Trophoblast cell (in vitro differentiated cells and primary cell): Measurements from ENCODE around the gene GPR55.

Source experiments
- DNase-seq, 2 donors: peaks; one replicate each; pipeline ENCODE4 v3.0.0-alpha.2; 2016
- H2AFZ ChIP-seq: 2 replicates; pipeline ENCODE4 v1.6.1; 2013; ENCODE audit warnings: low read length, moderate library complexity, mild to moderate bottlenecking; ENCODE audit not compliant: insufficient read depth, poor library complexity
- H2AK5ac ChIP-seq: 2 replicates; pipeline ENCODE4 v1.6.1; 2013; ENCODE audit warnings: mild to moderate bottlenecking, low read length
- H2BK120ac ChIP-seq: 2 replicates; pipeline ENCODE4 v1.6.1; 2013; ENCODE audit warnings: low read length, mild to moderate bottlenecking, moderate library complexity; ENCODE audit not compliant: insufficient read depth, poor library complexity
- H2BK12ac ChIP-seq: 2 replicates; pipeline ENCODE4 v1.6.1; 2013; ENCODE audit warnings: mild to moderate bottlenecking, low read length, moderate library complexity
- H2BK5ac ChIP-seq: 2 replicates; pipeline ENCODE4 v1.6.1; 2013; ENCODE audit warnings: low read length, low read depth, moderate library complexity, mild to moderate bottlenecking; ENCODE audit not compliant: poor library complexity
- H3K14ac ChIP-seq: 2 replicates; pipeline ENCODE4 v1.6.1; 2013; ENCODE audit warnings: mild to moderate bottlenecking, low read length
- H3K18ac ChIP-seq: 2 replicates; pipeline ENCODE4 v1.6.1; 2013; ENCODE audit warnings: mild to moderate bottlenecking, low read length
- H3K23ac ChIP-seq: 2 replicates; pipeline ENCODE4 v1.6.1; 2013; ENCODE audit warnings: low read length
- H3K27ac ChIP-seq: 2 replicates; pipeline ENCODE4 v1.5.1; 2013; ENCODE audit warnings: low read depth, mild to moderate bottlenecking, inconsistent platforms, low read length, moderate library complexity
- H3K27me3 ChIP-seq: 2 replicates; pipeline ENCODE4 v1.6.1; 2013; ENCODE audit warnings: inconsistent platforms, mild to moderate bottlenecking, low read length, moderate library complexity; ENCODE audit not compliant: insufficient read depth
- H3K36me3 ChIP-seq, 2 experiments: 1 replicate in 1 of 2; 2 replicates in 1 of 2; pipeline ENCODE4 v1.6.1; 2013; ENCODE audit warnings: low read length in 2 of 2, mild to moderate bottlenecking in 2 of 2, moderate library complexity in 1 of 2; ENCODE audit not compliant: insufficient read depth in 2 of 2, control insufficient read depth in 1 of 2
- H3K4ac ChIP-seq: 2 replicates; pipeline ENCODE4 v1.6.1; 2013; ENCODE audit warnings: low read depth, mild to moderate bottlenecking, low read length, moderate library complexity
- H3K4me1 ChIP-seq, 2 experiments: 1 replicate in 1 of 2; 2 replicates in 1 of 2; pipeline ENCODE4 v1.6.1; 2013; ENCODE audit warnings: low read length in 2 of 2, mild to moderate bottlenecking in 2 of 2, moderate library complexity in 1 of 2; ENCODE audit not compliant: insufficient read depth in 2 of 2, control insufficient read depth in 1 of 2
- H3K4me2 ChIP-seq: 2 replicates; pipeline ENCODE4 v1.6.1; 2013; ENCODE audit warnings: inconsistent platforms, mild to moderate bottlenecking, low read length, moderate library complexity
- H3K4me3 ChIP-seq: 2 replicates; pipeline ENCODE4 v1.5.1; 2013; ENCODE audit warnings: mild to moderate bottlenecking, low read depth, low read length, inconsistent platforms
- H3K79me1 ChIP-seq: one replicate; pipeline ENCODE4 v1.6.1; 2013; ENCODE audit warnings: low read length
- H3K79me2 ChIP-seq: 2 replicates; pipeline ENCODE4 v1.6.1; 2013; ENCODE audit warnings: low read length, mild to moderate bottlenecking; ENCODE audit not compliant: control insufficient read depth, insufficient read depth, poor library complexity
- H3K9ac ChIP-seq: 2 replicates; pipeline ENCODE4 v1.6.1; 2013; ENCODE audit warnings: mild to moderate bottlenecking, low read length
- H3K9me3 ChIP-seq: 2 replicates; pipeline ENCODE4 v1.6.1; 2013; ENCODE audit warnings: low read depth, mild to moderate bottlenecking, control low read depth, inconsistent platforms, low read length; ENCODE audit not compliant: insufficient read depth
- H4K12ac ChIP-seq: 2 replicates; pipeline ENCODE4 v1.6.1; 2013; ENCODE audit warnings: low read depth, mild to moderate bottlenecking, low read length, moderate library complexity
- H4K8ac ChIP-seq: 2 replicates; pipeline ENCODE4 v1.6.1; 2013; ENCODE audit warnings: low read depth, mild to moderate bottlenecking, low read length, moderate library complexity
- H4K91ac ChIP-seq: one replicate; pipeline ENCODE4 v1.6.1; 2013; ENCODE audit warnings: low read depth, mild to moderate bottlenecking, low read length, moderate library complexity
- WGBS: extraction: QIAGEN DNeasy Blood & Tissue Kit; methylation state at CpG from one replicate; pipeline ENCODE4 v1.1.7; 2013; ENCODE audit warnings: missing lambda C conversion rate; ENCODE audit not compliant: insufficient read length, insufficient coverage; ENCODE audit errors: extremely low coverage; 5-methylcytosine and 5-hydroxymethylcytosine counted together

Gene GPR55

DNA sequence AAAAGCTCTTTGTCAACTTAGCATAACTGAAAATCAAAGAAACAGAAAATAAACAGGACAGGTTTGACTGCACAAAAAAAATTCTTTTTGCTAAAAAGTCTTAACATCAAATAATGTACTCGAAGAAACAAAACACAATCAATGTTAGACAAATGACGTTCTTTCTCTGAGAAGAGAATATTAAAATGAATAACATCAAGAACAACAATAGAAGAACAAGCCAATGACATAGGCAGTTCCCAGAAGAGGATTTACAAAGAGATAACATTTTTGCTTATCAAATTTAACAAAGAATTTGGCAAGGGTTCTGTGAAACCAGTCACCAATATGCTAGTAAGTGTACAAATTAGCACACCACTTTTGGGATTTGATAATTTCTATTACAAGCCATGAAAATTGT lies 5.8 kb downstream of the GPR55 start:
- no peaks in the 10 kb centered on the region for H3K27me3 ChIP-seq
- H3K27ac ChIP-seq, result no peak overlapping the region
- no peak overlapping the region for H3K14ac ChIP-seq
- no peak overlapping the region for H4K91ac ChIP-seq
- H3K4me1 ChIP-seq, result no peaks in the 10 kb centered on the region
- no peak overlapping the region for H2BK12ac ChIP-seq
- no peak overlapping the region for H2BK5ac ChIP-seq
- no peak overlapping the region for H3K9ac ChIP-seq
- H3K9me3 ChIP-seq, result no peaks in the 10 kb centered on the region
- no peak overlapping the region for H3K4me2 ChIP-seq
- no peaks in the 10 kb centered on the region for H3K79me1 ChIP-seq
- DNase-seq, result no peak
- no peak overlapping the region for H3K4ac ChIP-seq
- no peaks in the 10 kb centered on the region for H3K36me3 ChIP-seq
- H2AK5ac ChIP-seq, result no peak overlapping the region
- WGBS, result no CpG with 5 or more reads among the region's 2 CpGs
- H4K12ac ChIP-seq, result no peak overlapping the region
- H4K8ac ChIP-seq, result no peak overlapping the region
- no peaks in the 10 kb centered on the region for H3K79me2 ChIP-seq
- H3K4me3 ChIP-seq, result no peak overlapping the region
- H2AFZ ChIP-seq, result no peak overlapping the region
- no peak overlapping the region for H2BK120ac ChIP-seq
- no peak overlapping the region for H3K18ac ChIP-seq
- H3K23ac ChIP-seq, result no peak overlapping the region

DNA sequence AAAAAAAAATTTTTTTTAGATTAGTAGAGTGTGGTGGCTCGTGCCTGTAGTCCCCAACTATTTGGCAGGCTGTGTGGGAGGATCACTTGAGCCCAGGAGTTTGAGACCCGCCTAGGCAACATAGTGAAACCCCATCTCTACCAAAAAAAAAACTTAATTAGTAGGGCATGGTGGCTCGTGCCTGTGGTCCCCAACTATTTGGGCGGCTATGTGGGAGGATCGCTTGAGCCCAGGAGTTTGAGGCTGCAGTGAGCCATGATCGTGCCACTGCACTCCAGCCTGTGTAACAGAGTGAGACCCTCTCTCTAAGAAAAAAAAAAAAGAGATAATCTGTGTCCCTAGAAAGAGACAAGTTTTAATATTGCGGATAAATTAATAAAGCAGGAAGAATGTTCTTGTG lies 8.8 kb downstream of the GPR55 start:
- DNase-seq, result no peak
- Histone ChIP-seq H4K8ac (no peak overlapping the region), H3K14ac (no peak overlapping the region), H3K4me2 (no peak overlapping the region), H3K23ac (no peak overlapping the region), H2BK120ac (no peak overlapping the region), H3K36me3 (no peaks in the 10 kb centered on the region), H3K79me1 (no peaks in the 10 kb centered on the region), H4K12ac (no peak overlapping the region), H3K4me3 (no peak overlapping the region), H3K9ac (no peak overlapping the region), H3K27me3 (no peaks in the 10 kb centered on the region), H2AK5ac (no peak overlapping the region), H3K27ac (no peak overlapping the region), H3K4ac (no peak overlapping the region), H2BK12ac (no peak overlapping the region), H3K79me2 (no peaks in the 10 kb centered on the region), H2AFZ (no peak overlapping the region), H4K91ac (no peak overlapping the region), H3K18ac (no peak overlapping the region), H3K4me1 (no peaks in the 10 kb centered on the region), H3K9me3 (no peaks in the 10 kb centered on the region), H2BK5ac (no peak overlapping the region)
- no CpG with 5 or more reads among the region's 7 CpGs for WGBS

DNA sequence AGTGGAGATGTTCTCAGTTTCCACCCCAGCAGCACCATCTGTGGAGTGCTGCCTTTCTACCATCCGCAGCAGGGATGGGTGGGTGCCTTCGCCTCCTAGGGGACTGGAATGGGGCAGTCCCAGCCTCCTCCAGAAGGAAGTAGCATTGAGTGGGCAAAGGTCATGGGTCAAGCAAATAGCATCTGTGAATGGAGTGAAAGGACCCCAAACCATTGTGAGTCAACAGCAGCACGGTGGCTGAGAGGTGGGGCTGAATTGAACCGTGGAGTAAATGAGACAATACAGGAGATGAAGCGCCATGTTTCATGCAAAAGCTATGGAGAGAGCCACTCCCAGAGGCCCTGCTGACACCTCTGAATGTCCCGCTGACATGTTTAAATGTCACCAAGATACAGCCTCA lies 9.7 kb downstream of the GPR55 start:
- H3K79me1 ChIP-seq, result no peaks in the 10 kb centered on the region
- H2AFZ ChIP-seq, result no peak overlapping the region
- no peaks in the 10 kb centered on the region for H3K36me3 ChIP-seq
- H3K79me2 ChIP-seq, result no peaks in the 10 kb centered on the region
- H3K4ac ChIP-seq, result no peak overlapping the region
- H2BK5ac ChIP-seq, result no peak overlapping the region
- no peak overlapping the region for H3K23ac ChIP-seq
- no peak overlapping the region for H2BK120ac ChIP-seq
- no peak overlapping the region for H3K4me2 ChIP-seq
- H3K14ac ChIP-seq, result no peak overlapping the region
- H3K9me3 ChIP-seq, result peaks cover 4% of the 10 kb centered on the region
- no peak overlapping the region for H2AK5ac ChIP-seq
- H3K4me1 ChIP-seq, result no peaks in the 10 kb centered on the region
- H4K8ac ChIP-seq, result no peak overlapping the region
- H3K27ac ChIP-seq, result no peak overlapping the region
- no peak overlapping the region for H4K12ac ChIP-seq
- H3K9ac ChIP-seq, result no peak overlapping the region
- no peak overlapping the region for H2BK12ac ChIP-seq
- H4K91ac ChIP-seq, result no peak overlapping the region
- H3K27me3 ChIP-seq, result no peaks in the 10 kb centered on the region
- no peak overlapping the region for H3K18ac ChIP-seq
- H3K4me3 ChIP-seq, result no peak overlapping the region
- no peak for DNase-seq
- WGBS, result no CpG with 5 or more reads among the region's 6 CpGs

DNA sequence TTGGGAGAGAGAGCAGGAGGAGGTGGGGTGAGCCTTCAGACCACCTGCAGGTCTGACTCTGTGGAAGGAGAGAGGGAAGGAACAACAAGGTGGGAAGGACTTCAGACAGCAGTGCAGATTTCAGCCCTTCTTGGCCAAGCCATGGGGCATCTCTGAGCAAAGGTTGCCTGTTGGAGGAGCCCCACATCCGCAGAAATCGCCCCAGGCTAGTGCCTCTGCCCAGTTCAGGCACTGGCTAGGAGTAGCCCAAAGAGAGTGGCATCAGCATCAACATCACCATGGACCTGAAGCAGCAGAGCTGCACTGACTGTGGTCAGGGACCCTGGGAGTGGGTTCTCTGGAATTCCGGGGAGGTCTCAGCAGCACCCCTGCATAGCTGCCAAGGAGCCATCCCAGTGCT lies 10.2 kb downstream of the GPR55 start:
- Histone ChIP-seq H3K27me3 (no peaks in the 10 kb centered on the region), H2BK12ac (no peak overlapping the region), H3K4me1 (no peaks in the 10 kb centered on the region), H3K27ac (no peak overlapping the region), H3K36me3 (no peaks in the 10 kb centered on the region), H3K9ac (no peak overlapping the region), H3K79me1 (no peaks in the 10 kb centered on the region), H2BK5ac (no peak overlapping the region), H2BK120ac (no peak overlapping the region), H3K18ac (no peak overlapping the region), H3K79me2 (no peaks in the 10 kb centered on the region), H4K8ac (no peak overlapping the region), H3K23ac (no peak overlapping the region), H2AK5ac (no peak overlapping the region), H4K12ac (no peak overlapping the region), H3K4me3 (no peak overlapping the region), H3K14ac (no peak overlapping the region), H3K9me3 (peaks cover 6% of the 10 kb centered on the region), H3K4ac (no peak overlapping the region), H3K4me2 (no peak overlapping the region), H2AFZ (no peak overlapping the region), H4K91ac (no peak overlapping the region)
- no peak for DNase-seq
- no CpG with 5 or more reads among the region's 3 CpGs for WGBS
